ENCODE measurements around the gene RADX.

DNA sequence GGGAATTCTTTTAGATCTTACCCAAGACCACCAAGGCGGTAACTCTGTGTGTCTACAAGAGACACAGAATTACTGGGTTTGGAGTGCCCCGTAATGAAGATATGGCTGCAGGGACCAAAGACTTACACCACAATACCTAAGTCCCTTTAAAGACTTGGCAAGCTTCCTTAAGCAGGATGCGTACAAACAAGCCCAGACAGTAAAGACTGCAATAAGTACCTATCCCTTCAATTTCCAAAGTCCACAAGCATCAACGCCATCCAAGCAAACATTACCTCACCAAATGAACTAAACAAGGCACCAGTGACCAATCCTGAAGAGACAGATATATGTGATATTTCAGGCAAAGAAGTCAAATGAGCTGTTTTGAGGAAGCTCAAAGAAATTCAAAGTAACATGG is 72.4 kb downstream of the RADX start:
- TF ChIP-seq POLR2AphosphoS5 (IDR thresholded peaks at IDR 0.05; ENCODE audit: low read depth, low read length) (no peak), SIN3A (IDR thresholded peaks at IDR 0.05; ENCODE audit: borderline replicate concordance, insufficient read depth, low read length) (no peak), TAF1 (IDR thresholded peaks at IDR 0.05; ENCODE audit: borderline replicate concordance, insufficient read depth, low read length) (no peak)
- TF ChIP-seq, protein P1, sequence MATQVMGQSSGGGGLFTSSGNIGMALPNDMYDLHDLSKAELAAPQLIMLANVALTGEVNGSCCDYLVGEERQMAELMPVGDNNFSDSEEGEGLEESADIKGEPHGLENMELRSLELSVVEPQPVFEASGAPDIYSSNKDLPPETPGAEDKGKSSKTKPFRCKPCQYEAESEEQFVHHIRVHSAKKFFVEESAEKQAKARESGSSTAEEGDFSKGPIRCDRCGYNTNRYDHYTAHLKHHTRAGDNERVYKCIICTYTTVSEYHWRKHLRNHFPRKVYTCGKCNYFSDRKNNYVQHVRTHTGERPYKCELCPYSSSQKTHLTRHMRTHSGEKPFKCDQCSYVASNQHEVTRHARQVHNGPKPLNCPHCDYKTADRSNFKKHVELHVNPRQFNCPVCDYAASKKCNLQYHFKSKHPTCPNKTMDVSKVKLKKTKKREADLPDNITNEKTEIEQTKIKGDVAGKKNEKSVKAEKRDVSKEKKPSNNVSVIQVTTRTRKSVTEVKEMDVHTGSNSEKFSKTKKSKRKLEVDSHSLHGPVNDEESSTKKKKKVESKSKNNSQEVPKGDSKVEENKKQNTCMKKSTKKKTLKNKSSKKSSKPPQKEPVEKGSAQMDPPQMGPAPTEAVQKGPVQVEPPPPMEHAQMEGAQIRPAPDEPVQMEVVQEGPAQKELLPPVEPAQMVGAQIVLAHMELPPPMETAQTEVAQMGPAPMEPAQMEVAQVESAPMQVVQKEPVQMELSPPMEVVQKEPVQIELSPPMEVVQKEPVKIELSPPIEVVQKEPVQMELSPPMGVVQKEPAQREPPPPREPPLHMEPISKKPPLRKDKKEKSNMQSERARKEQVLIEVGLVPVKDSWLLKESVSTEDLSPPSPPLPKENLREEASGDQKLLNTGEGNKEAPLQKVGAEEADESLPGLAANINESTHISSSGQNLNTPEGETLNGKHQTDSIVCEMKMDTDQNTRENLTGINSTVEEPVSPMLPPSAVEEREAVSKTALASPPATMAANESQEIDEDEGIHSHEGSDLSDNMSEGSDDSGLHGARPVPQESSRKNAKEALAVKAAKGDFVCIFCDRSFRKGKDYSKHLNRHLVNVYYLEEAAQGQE (IDR thresholded peaks at IDR 0.05; ENCODE audit: insufficient read depth in 1 of 2, low read depth in 2 of 2, low read length in 2 of 2), result no peak
